Ecto neural progenitor cell (in vitro differentiated cells): ENCODE data around the gene ATP10B.
"Not testable (repeated sequence)": the region's sequence is repeated elsewhere in the genome, so short reads cannot be mapped to it uniquely, and the experiment has no call there.

Experiments used
- DNase-seq: peaks from one replicate; pipeline ENCODE4 v3.0.0-alpha.2; 2018; ENCODE audit warnings: low spot score

ATP10B gene

DNA sequence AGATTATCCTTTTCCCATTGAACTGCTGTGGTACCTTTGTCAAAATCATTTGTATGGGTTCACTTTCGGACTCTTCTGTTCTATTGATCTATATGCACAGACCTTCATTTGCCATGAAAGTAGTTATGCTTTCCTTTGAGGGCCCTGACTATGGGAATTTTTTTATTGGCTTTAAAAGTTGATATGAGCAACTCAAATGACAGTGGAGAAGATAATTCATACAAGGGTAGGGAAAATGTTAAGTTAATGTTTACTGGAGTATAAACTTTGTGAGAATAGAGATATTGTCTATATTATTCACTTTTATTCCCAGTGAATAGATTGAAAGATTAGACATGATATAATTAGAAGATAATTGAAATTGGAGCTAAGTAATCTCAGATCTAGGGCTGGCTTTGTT, 94.8 kb downstream of the ATP10B start:
- no peak for DNase-seq

DNA sequence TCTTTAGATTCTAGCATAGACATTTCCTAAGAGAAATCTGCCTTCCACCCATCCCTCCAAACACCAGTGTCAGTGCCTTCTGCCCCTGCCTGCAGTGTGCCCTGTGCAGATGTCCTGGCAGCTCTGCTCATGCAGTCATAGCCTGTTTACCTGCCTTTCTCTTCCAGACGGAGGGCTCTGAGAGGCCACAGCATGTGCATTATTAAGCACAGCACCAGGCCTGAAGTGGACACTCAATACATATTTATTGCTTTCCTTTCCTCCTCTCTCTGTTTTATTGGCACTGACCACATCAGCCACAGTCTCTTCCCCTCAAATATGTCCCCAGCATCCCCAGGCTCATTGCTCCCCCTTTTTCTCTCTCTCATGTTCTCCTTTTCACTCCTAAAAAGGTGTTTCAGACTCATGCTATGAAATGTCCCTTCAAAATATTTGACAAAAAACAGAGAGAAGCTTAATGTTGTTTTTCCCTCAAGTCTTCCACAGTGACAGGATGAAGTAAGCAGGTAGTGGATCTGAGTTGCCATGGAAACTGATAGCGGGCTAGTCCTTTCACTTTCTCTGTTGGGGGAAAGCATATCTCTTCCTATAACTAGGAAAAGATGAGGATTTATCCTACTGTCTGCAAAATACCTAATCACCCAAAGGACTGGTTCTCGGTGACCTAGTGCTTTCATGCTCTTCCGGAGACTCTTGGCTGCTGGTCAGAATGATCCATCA, 100.9 kb downstream of the ATP10B start:
- DNase-seq = no peak

DNA sequence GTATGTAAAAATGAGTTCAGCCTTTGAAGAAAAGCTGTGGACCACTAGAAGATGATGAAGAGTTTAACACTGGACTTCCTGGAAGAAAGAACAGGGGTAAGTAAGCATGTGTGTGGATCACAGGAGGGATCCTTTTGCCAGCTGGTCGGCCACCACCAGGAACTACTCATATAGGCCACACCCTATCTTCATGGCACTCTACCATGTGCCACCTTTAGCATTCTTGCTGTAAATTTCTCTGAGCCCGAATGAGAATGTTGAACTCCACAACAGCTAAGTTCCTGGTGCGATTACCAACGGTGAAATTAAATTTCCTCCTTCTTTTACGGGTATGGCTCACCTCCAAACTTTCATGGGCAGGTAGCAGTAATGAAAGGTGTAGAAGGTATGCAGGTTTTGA, 102.3 kb downstream of the ATP10B start:
- DNase-seq = no peak

DNA sequence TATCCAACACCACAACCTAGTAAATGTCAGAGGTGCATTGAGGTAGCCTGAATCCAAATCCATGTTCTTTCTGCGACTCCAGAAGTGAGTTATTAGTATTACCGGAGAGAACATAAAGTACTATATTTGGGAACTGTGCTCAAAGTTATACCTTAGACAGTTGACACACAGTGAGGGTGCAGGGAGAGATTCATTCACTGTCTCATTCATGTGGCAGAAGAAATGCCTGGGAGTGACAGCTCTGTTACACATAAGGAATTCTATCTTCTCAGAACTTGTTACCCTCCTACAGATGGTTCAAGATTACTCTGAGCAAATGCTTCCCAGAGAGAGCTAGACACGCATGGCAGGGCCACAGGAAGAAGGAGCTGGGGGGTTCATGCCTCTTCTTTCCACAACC, 103.0 kb downstream of the ATP10B start:
- no peak for DNase-seq

DNA sequence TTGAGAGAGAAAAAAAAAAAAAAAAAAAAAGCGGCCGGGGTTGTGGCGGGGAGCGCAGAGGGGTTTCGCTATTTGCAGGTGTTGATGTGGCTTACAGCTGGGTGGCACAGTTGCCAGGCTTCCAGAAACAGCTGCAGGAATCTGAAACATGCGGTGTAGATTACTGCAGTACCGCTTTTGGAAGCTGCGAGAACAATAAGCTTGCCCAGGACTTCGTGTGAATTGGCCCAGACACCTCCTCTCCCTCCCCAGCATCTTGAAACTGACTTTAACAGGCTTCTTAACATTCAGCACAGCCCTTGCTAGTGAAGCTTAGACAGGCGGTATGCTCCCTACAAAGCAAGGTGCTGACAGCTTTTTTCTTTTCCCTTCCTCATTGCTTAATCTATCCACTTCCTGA, 104.0 kb downstream of the ATP10B start:
- peak; percentile 52 for DNase-seq

DNA sequence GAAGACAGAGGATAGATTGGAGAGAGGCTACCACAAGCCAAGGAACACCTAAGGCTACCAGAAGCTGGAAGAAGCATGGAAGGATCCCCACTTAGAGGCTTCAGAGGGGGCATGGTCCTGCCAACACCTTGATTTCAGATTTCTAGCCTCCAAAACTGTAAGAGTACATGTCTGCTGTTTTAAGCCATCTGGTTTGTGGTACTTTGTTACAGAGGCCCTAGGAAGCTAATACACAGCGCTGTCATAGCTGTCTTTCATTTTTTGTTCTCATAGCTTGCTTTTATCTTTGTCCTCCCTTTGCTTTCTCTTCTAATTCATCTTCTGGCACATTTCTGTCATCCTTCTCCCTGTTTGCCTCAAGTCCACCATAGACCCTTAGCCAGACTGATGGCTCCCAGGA, 104.5 kb downstream of the ATP10B start:
- DNase-seq = no peak

DNA sequence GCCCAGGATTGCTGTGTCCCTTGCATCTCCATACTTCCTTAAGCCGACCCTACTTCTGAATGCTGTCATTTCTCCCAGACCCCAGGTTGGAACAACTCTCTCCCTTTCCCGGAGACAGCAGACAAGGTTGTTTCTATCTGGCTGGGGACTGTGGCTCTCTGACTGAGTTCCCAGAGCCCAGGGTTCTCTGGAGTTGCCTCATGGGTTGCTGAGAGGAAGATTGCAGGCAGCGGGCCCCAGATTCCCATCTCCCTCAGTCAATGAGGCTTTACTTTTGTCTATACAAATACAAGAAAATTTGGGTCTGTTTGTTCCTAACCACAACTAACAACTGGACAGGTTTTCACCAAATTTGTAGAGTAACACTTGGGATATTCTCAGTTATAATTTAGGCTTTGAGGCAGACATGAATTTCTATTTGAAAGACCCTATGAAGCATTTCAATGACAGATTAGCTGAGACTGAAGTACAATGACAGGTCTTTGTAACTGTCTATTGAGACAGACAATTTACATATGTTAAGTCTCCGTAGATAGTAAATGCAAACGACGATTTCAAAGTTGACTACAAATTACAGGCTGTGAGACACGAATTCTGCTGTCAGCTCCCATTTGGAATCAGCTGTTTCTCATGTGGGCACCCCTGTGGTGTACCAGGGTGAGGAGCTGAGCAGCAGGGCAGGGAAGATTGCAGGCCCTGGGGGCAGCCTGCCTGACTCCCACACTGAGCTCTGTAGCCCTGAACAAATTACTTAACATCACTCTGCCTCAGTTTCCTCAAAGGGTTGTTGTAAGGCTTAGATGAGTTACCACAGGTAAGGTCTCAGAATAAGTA, 107.5 kb downstream of the ATP10B start:
- DNase-seq = no peak

DNA sequence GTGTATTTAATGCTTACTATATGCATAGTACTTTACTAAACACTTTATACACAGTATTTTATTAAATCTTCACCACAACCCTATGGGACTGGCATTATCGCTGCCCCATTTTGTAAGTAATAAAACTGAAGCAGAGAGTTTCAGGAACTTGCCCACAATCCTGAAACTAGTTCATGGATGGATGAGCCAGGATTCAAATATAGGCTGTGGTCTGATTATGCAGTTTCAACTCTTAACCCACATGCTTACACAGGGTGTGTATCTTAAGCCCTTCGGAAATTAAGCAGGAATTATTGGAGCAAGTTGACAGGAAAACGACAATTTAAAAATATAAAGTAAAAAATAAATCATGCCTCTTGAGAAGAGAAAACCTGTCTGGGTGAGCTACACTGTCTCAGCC, 109.0 kb downstream of the ATP10B start:
- DNase-seq = no peak

DNA sequence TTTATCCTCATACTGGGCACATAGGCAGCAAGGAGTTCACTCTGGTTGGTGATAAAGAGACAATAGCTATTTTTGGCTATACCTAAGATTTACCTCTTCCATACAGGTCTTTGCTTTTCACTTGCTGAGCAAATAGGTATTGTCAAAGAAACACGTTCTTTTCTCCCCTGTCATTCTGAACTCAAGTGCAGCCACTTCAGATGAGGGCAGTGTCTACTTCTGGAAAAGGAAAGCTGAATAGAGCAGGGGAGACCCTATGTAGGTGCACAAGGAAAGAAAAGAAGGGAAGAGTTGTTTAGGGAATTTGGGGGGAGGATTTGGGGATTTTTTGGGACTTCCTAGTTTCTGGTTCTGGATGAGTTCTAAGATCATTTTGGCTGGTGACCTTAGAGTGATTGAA, 109.6 kb downstream of the ATP10B start:
- DNase-seq = no peak

DNA sequence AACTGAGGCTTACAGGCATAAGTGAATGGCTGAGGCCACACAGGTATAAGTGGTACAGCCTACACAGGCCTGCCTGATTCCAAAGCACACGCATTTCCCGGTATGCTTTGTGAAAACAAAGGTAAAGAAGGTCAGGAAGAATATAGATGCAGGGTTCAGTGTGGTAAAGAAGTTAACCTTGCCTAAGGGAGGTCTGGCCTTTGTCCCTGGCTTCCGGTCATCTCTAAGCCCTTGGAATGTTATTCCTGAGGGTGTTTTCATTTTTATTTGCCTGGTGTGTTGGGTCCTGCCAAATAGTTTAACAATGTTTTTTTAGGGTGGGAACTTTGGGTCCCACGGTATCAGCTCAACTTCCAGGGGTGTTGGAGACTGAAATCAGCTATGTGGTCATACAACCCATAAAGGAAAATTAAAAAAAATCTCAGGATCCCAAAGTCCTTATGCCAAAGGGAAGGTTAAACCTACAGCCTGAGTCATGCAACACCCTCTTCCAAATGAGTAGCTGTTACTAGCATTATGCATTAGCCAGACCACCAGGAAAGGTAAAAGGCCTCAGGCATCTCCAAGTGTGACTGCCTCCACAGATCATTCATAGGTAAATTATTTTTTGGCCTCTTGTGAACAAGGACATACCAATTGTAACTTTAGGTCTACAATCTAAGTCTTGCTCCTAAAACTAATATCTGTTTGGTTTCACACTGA, 124.6 kb downstream of the ATP10B start:
- no peak for DNase-seq

DNA sequence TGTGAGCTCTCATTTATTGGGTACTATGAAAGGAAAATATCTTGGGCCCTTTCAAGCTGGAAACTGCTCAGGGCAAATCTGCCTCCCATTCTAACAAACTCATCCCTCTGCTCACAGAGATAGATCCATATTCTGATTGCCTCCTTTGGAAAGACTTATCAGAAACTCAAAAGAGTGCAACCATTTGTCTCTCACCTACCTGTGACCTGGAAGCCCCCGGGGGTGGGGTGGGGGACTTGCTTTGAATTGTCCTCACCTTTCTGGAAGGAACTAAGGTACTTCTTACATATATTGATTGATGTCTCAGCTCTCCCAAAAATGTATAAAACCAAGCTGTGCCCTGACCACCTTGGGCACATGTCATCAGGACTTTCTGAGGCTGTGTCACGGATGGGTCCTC, 125.3 kb downstream of the ATP10B start:
- DNase-seq = no peak

DNA sequence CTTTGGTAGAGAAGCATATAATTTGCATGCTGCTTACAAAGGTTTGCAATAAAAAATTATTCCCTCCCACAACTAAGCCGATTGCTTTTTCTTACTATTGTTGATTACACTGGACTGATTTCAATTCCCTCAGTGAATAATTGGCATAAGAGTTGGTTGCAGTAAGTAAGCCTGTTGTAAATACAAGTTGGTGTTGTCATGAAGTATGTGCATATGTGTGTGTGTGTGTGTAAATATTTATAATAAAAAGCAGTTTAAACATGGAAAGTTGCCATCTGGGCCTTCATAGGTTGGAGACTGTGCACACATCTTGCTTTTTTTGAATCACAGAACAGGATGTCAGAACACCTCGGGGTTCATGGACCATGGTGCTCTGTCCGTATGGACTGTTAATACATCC, 131.2 kb downstream of the ATP10B start:
- DNase-seq = no peak

DNA sequence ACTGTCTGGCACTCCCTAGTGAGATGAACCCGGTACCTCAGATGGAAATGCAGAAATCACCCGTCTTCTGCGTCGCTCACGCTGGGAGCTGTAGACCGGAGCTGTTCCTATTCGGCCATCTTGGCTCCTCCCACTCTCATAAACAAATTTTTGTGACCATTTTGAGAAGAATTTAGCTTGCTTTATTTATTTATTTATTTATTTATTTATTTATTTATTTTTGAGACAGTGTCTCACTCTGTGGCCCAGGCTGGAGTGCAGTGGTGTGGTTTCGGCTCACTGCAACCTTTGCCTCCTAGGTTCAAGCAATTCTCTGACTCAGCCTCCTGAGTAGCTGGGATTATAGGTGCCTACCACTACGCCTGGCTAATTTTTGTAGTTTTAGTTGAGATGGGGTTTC, 136.5 kb downstream of the ATP10B start:
- not testable (repeated sequence) for DNase-seq

DNA sequence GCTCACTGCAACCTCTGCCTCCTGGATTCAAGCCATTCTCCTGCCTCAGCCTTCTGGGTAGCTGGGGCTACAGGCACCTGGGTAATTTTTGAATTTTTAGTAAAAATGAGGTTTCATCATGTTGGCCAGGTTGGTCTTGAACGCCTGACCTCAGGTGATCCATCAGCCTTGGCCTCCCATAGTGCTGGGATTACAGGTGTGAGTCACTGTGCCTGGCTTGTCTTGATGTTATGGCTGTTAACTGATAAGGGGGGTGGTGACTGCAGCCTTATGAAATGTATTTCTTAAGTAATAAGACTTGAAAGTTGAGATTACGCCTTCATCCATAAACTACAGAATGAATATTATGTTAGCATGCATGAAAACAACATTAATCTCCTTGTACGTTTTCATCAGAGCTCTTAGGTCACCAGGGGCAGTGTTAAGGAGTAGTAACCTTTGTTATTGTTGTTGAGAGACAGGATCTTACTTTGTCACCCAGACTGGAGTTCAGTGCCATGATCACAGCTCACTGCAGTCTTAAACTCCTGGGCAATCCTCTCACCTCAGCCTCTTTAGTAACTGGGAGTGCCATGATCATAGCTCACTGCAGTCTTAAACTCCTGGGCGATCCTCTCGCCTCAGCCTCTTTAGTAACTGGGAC, 148.3 kb downstream of the ATP10B start:
- no peak for DNase-seq

DNA sequence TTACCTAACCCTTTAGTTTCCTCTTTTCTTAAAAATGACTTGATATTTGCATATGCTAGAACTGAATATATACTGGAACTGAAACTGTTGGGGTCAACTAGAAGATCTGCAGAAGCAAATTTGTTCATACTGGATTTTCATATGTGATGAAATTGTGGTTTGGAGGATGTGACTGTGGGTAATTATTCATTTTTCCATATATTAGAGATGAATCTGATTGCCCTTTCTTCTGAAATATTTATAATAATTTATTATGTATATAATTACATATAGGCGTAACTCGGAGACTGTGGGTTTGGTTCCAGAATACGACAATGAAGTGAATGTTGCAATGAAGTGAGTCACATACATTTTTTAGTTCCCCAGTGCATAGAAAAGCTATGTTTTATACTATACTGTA, 149.1 kb downstream of the ATP10B start:
- no peak for DNase-seq

DNA sequence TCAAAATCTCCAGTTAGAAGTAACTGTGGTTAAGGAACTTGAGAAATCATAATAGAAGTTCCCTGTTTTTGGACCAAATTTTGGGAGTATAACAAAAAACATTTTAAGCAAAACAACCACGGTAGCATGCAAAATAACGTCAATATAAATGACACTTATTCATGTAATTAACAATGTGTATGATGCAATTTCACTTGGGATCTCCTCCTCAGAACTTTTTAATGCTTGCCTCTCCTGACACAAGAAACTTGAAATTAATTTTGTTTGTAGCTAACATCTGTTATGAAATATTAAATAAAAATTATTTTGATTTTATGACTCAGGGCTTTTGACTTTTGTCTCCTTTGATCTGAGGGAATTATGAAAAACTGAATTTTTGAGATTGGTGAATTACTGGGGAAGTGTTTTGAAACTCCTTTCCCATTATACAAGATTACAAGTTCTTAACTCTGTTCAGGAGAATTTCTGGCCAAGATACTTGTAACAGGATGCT, 149.7 kb downstream of the ATP10B start:
- DNase-seq = no peak

DNA sequence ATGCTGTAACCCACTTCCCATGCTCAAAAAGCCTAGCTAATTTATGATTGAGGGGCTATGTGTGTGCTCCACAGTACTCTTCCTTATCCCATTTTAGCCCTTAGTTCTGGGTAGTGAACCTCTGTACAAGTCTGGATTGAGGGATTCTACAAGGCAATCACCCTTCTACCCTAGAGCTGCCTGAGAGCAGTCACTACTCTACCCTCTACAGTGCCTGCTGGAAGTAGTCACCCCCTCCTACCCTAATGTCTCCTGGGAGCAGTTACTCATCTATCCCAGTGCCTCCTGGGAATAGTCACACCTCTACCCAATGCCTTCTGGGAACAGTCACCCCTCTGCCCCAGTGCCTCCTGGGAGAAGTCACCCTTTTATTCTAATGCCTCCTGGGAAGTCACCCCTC, 150.6 kb downstream of the ATP10B start:
- DNase-seq = no peak

DNA sequence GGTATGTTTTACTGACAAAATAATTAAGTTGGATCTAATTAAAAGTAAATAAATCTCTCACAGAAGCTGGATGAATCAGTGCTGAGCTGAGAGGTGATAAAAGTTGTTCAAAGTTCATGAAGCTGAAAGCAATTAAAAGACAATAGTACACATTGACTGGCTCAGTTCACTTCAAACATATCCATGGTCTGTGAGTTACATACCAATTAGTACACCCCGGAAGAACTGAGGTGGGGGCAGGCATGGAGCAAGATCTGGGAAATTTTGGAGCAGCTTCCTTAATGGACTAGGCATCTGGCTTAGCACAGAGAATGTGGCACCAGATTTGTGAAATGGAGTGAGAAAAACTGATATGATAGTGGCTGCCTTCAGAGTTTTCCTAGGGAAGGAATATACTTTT, 152.7 kb downstream of the ATP10B start:
- DNase-seq = no peak

DNA sequence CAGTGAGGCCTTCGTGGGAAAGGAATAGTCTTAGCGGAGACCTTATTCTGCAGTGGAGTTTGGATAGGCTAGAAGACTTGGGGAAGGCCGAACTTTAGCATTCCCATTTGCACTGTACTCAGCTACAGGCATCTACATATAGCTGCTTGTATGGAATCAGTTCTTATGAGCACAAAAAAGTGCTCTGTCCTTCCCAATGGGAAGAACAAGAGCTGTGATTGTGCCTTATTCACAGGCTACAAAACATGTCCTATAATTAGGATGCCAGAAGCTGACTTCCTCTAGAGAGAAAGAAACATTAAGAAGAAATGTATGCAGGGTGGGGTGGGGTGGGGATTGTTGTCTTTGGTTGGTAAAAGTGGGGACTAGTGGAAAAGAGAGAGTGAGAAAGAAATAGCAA, 154.7 kb downstream of the ATP10B start:
- no peak for DNase-seq

DNA sequence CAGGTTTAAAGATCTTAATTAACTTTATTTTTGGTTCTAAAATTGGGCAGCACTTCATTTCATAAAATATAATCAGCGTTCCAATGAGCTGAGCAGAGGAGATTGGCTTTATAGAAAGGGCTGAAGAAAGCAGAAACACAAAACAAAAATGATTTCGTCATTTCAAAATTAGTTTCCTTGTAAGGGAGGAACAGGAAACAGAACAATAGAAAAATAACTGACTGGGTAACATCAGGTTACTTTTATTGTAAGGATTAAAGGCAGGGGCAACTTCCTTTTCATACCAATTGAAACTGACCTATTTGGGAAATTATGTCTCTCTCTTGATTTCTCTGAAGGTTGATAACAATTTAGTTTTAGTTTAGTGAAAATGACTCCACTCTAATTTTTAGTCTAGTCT, 157.1 kb downstream of the ATP10B start:
- DNase-seq = no peak

DNA sequence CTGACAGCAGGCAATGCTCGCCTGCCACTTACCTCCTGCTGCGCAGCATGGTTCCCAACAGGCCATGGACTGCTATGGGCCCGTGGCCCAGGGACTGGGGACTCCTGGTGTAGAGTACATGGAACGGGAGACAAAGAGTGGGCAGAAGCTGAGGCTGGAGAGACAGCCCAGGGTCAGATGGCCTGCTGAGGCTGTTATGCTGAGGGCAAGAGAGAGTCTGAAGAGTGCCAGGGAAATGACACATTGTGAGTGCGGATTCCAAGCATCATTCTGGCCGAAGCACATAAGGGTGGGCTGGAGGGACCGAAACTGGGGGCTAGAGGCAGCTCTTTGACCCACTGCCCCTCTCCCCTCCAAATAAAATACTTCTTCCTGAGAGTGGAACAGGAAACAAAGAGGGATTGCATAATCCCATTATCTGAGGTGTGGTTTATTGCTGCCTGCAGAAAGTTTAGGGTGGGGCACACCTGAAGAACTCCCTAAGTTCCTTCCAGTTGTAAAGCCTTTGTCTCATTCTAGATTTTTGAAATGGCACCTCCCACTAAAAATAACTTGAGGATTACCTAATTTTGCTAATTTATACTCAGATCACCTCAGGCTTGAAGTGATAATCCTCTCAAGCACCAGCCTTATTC, 158.1 kb downstream of the ATP10B start:
- no peak for DNase-seq

DNA sequence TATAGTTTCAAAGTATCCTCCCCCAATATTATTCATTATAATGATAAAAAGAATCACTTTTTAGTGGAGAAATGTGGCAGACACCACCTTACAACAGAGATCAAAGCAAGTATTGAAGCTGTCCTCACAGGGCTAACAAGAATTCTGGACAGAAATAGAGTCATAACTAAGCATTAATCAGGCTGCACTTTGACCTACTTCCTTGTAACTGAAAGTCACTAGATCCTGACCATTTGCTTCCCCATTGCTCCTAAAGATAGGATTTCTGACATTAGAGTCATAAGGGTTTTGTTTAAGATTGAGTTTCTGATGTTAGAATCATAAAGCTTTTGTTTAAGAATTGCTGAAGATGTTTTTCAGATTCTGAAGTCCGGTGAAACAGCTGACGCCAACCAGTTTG, 159.7 kb downstream of the ATP10B start:
- no peak for DNase-seq
